Choroid plexus epithelial cell (primary cell): ENCODE results near the gene TNNI3K.

Source experiments
- DNase-seq: peaks from one replicate; pipeline ENCODE4 v3.0.0-alpha.2; 2010; ENCODE audit warnings: low read depth
- H3K4me3 ChIP-seq: 2 replicates; pipeline ENCODE4 v1.5.1; 2011; ENCODE audit warnings: low read depth, mild to moderate bottlenecking, control low read depth, low read length, moderate library complexity
- TF ChIP-seq, protein P1 (sequence below): conservative IDR thresholded peaks from 2 replicates; pipeline ENCODE4 v1.5.1; 2011; ENCODE audit warnings: low read depth, mild to moderate bottlenecking, control low read depth, inconsistent platforms, low read length, moderate library complexity

TNNI3K gene

DNA sequence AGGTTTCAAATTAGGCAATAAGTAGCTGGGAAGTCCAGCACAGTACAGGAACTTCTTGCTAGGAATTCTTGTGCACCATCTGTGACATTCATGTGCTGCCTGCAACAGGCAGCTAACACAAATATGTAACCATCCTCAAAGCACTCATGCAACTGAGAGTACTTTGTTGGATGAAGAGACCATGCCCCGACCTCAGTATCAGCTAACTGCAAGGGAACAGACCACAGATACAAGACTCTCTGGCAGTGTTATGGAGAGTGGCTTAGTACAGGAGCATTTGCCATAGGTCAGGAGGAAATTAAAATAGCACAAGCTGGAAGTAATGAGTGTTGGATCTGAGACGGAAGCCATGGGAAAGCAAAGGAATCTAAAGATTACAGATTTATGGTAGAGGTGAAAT lies 153.7 kb downstream of the TNNI3K start:
- TF ChIP-seq, protein P1, sequence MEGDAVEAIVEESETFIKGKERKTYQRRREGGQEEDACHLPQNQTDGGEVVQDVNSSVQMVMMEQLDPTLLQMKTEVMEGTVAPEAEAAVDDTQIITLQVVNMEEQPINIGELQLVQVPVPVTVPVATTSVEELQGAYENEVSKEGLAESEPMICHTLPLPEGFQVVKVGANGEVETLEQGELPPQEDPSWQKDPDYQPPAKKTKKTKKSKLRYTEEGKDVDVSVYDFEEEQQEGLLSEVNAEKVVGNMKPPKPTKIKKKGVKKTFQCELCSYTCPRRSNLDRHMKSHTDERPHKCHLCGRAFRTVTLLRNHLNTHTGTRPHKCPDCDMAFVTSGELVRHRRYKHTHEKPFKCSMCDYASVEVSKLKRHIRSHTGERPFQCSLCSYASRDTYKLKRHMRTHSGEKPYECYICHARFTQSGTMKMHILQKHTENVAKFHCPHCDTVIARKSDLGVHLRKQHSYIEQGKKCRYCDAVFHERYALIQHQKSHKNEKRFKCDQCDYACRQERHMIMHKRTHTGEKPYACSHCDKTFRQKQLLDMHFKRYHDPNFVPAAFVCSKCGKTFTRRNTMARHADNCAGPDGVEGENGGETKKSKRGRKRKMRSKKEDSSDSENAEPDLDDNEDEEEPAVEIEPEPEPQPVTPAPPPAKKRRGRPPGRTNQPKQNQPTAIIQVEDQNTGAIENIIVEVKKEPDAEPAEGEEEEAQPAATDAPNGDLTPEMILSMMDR = no peak
- no peak for DNase-seq
- no peak overlapping the region for H3K4me3 ChIP-seq

DNA sequence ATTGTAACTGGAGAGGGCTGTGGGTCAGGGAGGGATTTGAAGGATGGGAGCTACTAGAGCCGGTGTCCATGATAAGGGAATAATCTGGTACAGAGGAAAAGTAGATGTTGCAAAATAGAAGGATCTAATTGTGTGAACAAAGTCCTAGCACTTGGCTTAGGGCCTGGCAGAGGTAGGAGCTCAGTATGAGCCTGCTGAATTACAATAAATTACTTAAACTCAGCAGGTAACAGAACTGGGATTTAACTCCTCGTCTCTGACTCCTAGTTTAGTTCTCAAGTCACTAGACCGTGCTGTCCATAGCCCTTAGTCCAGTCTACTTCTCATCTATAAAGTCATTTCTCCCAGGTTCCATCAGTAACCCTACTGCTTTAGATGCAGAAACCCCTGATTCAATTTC lies 157.0 kb downstream of the TNNI3K start:
- TF ChIP-seq, protein P1 = no peak
- H3K4me3 ChIP-seq = no peak overlapping the region
- DNase-seq = no peak

DNA sequence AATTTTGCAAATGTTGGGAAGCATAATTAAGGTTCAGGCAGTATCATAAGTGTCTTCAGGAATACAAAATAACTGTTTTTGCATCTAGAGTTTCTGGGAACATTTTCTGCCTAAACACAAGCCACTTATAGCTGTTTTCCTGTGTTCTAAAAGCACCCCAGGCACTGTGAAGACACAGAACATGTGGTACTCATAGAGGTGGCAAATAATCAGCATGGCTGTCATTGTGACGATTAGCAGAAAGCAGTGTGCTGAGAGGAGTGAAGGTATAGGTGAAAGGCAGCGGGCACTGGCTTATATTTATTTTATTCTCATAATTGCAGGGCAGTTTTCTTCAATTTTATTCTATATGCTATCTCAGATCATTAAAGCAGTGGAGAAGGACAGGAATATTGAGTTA lies 157.7 kb downstream of the TNNI3K start:
- DNase-seq = no peak
- TF ChIP-seq, protein P1 = no peak

DNA sequence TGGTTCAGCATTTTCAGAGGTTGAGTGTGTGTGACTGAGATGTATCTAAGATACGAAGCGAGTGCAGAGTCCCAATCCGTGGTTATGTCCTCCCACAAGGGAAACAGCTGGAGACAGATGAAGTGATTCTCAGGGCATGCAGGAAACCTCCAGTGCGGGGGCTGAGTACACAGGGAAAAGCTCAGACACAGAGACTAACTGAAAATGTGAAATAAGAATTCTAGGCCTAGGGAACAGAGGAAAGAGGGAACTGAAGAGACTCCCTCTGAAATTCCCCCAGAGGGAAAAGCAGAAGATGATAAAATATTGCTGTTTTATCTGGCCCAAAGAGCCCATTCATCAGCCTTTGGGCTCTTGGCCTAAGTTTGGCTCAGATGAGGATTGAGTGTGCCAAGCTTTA lies 160.4 kb downstream of the TNNI3K start:
- TF ChIP-seq, protein P1 = no peak
- H3K4me3 ChIP-seq = no peak overlapping the region
- no peak for DNase-seq

More for the DNA sequence above, 157.7 kb downstream of the TNNI3K start:
- no peak overlapping the region for H3K4me3 ChIP-seq

DNA sequence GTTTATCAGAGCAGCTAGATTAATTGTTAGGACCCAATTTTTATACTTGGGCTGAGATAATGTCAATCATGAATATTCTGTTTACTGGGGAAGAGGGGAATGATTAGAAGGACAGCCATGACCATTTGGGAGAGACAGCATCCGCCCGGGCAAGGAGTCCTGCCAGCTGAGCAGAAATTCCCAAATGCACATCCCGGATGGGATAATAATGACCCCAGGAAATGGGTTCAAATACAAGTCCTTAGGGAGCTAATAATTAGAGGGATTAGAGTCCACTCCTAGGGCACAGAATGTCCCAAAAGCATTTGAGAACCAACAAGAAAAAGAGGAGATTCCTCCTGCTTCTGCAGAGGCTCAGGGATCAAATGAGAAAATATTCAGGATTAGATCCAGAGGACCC lies 161.3 kb downstream of the TNNI3K start:
- TF ChIP-seq, protein P1 = no peak
- H3K4me3 ChIP-seq = no peak overlapping the region
- no peak for DNase-seq

DNA sequence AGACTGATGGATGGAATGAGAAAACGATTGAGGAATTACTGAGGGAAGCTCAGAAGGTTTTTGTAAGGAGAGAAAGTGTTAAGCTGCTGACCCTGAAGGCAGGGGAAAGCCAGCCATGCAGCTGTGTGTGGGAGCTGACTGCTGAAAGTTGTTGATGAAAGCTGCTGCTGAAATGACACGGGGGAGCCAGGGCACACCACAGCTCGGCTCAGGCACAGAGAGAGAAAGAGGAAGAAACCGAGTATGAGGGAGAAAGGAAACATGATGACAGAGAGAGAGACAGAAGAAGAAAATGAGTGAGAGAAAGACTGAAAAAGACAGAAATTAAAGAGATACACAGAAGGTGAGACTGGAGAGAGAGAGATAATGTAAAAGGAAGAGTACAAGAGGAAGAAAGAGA lies 161.7 kb downstream of the TNNI3K start:
- DNase-seq = no peak

DNA sequence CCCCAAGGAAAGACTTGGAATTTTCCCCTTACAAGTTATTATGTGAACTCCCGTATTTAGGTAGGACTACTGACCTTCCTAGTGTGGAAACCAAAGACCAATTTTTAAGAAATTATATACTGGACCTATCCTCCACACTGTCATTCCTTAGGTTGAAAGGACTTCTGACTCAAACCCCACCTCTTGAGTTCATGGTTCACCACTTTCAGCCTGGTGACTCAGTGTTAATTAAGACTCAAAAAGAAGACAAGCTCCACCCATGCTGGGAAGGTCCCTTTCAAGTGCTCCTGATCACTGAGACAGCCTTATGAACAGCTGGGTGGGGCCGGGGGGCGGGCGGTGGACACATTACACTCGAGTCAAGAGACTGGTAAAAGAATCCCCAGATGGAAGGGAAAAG lies 164.1 kb downstream of the TNNI3K start:
- TF ChIP-seq, protein P1 = no peak
- DNase-seq = no peak
- no peak overlapping the region for H3K4me3 ChIP-seq

More for the DNA sequence above, 161.7 kb downstream of the TNNI3K start:
- no peak overlapping the region for H3K4me3 ChIP-seq
- TF ChIP-seq, protein P1 = no peak
